Measurements from ENCODE around the gene WIZ.

Gene WIZ

DNA sequence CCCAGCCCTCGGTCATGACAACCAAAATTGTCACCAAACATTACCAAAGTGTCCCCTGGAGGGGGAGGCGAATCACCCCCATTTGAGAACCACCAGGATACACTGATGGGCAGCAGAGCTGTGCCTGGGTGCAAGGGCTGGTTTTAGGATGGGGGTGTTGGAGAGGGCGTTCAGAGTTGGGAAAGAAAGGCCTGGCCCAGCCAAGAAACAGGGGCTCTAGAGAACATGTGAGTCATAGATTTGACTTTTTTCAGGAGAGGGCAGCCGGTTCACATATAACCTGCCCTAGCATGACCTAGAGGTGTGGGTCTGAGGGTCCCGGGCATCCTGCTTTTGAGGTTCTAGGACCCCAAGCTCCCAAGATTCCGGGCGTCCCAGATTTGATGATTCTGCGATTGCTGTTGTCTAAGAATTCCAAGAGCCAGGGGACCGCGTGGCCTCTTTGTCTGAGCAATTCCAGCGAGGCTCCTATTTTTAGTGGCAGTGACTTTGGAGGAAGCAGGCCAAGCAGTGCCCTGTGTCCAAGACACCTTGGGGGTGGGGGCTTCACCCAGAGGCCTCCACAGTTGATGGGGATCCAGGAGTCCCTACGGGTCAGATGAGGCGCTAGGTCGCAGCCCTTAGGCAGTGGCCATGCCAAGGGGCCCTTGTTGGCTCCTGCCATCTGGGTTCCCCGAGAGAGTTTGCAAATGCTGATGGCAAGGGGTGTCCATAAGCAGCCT is 5.1 kb downstream of the WIZ start:
- Histone ChIP-seq H3K4me3 (ENCODE audit: insufficient read depth, low read depth, low read length, poor library complexity, severe bottlenecking) (no peak overlapping the region), H3K27me3 (replicated peaks; ENCODE audit: control insufficient read depth, insufficient read depth, low read length, poor library complexity, severe bottlenecking) (no peaks in the 10 kb centered on the region), H3K9me3 (ENCODE audit: control insufficient read depth, low read length) (no peaks in the 10 kb centered on the region), H3K27ac (ENCODE audit: insufficient read depth, low read length, poor library complexity, severe bottlenecking) (no peak overlapping the region), H3K4me1 (ENCODE audit: control insufficient read depth, insufficient read depth, low read length, poor library complexity, severe bottlenecking) (peaks cover 6% of the 10 kb centered on the region), H3K36me3 (ENCODE audit: control insufficient read depth, insufficient read depth, low read length) (no peaks in the 10 kb centered on the region)
- no peak for DNase-seq

DNA sequence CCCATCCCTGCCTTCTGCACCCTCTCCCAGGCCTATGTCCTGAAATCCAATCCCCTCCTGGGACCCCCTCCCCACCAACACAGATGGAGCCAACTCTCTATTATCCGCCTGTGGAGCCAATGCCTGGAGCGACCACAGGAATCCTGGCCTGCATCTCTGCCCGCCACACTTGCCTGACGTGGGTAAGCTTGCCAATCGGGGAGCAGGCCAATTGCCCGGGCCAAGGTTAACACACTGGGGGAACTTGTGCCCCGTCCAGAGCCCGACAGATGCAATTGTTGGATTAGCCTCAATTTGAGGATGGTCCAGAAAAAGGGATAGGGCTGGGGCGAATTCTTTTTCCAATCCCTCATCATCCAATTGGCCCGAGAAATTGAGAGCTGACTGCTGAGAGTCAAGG is 5.9 kb downstream of the WIZ start:
- peaks cover 1% of the 10 kb centered on the region for H3K4me1 ChIP-seq (ENCODE audit: control insufficient read depth, insufficient read depth, low read length, poor library complexity, severe bottlenecking)
- no peak overlapping the region for H3K27ac ChIP-seq (ENCODE audit: insufficient read depth, low read length, poor library complexity, severe bottlenecking)
- H3K27me3 ChIP-seq (replicated peaks; ENCODE audit: control insufficient read depth, insufficient read depth, low read length, poor library complexity, severe bottlenecking), result no peaks in the 10 kb centered on the region
- H3K36me3 ChIP-seq (ENCODE audit: control insufficient read depth, insufficient read depth, low read length), result no peaks in the 10 kb centered on the region
- no peak for DNase-seq
- no peak overlapping the region for H3K4me3 ChIP-seq (ENCODE audit: insufficient read depth, low read depth, low read length, poor library complexity, severe bottlenecking)
- H3K9me3 ChIP-seq (ENCODE audit: control insufficient read depth, low read length), result no peaks in the 10 kb centered on the region

DNA sequence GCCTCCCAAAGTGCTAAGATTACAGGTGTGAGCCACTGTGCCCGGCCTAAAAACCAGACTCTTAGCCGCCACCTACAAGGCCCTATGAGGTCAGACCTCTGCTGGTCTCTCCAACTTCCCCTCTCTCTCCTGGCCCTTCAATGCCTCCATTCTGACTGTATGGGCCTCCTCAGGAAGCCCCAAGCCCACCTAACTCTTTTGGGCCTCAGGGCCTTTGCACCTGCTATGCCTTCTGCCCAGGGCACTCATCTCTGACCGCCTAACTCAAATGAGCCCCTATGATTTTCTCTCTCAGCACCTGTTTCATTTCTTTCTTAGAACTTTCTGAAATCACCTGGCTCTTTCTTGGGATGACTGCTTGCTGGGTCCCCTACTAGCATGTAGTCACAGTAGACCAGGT is 6.4 kb downstream of the WIZ start:
- no peak for DNase-seq
- Histone ChIP-seq H3K9me3 (ENCODE audit: control insufficient read depth, low read length) (no peaks in the 10 kb centered on the region), H3K36me3 (ENCODE audit: control insufficient read depth, insufficient read depth, low read length) (no peaks in the 10 kb centered on the region), H3K4me3 (ENCODE audit: insufficient read depth, low read depth, low read length, poor library complexity, severe bottlenecking) (no peak overlapping the region), H3K4me1 (ENCODE audit: control insufficient read depth, insufficient read depth, low read length, poor library complexity, severe bottlenecking) (no peaks in the 10 kb centered on the region), H3K27ac (ENCODE audit: insufficient read depth, low read length, poor library complexity, severe bottlenecking) (no peak overlapping the region), H3K27me3 (replicated peaks; ENCODE audit: control insufficient read depth, insufficient read depth, low read length, poor library complexity, severe bottlenecking) (no peaks in the 10 kb centered on the region)

DNA sequence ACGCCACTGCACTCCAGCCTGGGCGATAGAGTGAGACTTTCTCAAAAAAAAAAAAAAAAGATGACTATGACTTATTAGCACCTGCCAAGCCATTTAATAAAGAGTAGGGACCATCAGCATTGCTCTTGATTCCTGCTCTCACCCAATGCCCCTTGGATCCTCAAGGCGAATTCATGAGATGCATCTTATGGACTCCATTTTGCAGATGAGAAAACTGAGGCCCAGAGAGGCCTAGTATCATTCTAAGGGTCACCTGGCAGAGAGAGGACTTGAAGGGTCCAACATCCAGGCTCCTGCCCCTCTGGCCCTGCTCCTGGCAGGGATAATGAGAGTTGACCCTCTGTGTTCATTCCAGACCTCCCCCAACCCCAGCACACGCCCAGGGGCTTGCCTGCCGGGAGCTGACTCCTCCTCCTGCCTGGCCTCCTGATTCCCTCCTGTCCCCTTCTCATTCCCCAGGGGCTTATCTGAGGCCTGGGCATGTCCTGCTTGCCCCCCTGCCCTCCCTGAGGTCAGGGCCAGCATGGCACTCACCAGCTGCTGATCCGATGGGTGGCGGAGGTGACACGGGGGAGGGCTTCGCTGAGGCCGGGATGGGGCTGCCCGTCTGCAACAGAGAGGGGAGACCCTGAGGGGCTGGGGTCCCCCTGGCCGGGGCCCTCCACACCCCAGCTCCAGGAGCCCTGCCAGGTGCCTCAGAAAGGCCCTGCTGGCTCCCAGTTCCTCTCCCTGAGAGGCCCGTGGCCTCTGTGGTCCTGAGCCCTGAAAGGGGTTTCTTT is 7.4 kb downstream of the WIZ start:
- Histone ChIP-seq H3K27me3 (replicated peaks; ENCODE audit: control insufficient read depth, insufficient read depth, low read length, poor library complexity, severe bottlenecking) (no peaks in the 10 kb centered on the region), H3K4me3 (ENCODE audit: insufficient read depth, low read depth, low read length, poor library complexity, severe bottlenecking) (no peak overlapping the region), H3K9me3 (ENCODE audit: control insufficient read depth, low read length) (no peaks in the 10 kb centered on the region), H3K36me3 (ENCODE audit: control insufficient read depth, insufficient read depth, low read length) (no peaks in the 10 kb centered on the region), H3K27ac (ENCODE audit: insufficient read depth, low read length, poor library complexity, severe bottlenecking) (no peak overlapping the region), H3K4me1 (ENCODE audit: control insufficient read depth, insufficient read depth, low read length, poor library complexity, severe bottlenecking) (no peaks in the 10 kb centered on the region)
- no peak for DNase-seq

DNA sequence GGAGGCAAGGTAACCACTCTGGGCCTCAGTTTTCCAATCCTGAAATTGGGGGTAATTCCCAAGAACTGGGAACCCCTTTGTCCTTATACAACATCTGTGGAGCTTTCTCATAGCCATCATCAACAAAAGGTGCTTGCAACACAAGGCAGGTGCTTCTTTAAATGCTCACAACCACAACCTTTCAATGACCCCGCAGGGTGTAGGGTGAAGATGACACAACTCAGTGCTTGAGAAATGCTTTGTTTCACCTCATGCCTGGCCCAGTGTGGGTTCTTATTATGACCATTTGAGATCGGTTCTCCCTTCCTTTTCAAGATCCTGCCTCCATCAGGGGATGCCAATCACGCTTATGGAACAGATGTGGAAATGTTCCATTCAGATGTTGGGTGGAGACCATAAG is 8.4 kb downstream of the WIZ start:
- Histone ChIP-seq H3K4me3 (ENCODE audit: insufficient read depth, low read depth, low read length, poor library complexity, severe bottlenecking) (no peak overlapping the region), H3K9me3 (ENCODE audit: control insufficient read depth, low read length) (no peaks in the 10 kb centered on the region), H3K27ac (ENCODE audit: insufficient read depth, low read length, poor library complexity, severe bottlenecking) (no peak overlapping the region), H3K4me1 (ENCODE audit: control insufficient read depth, insufficient read depth, low read length, poor library complexity, severe bottlenecking) (no peaks in the 10 kb centered on the region), H3K36me3 (ENCODE audit: control insufficient read depth, insufficient read depth, low read length) (no peaks in the 10 kb centered on the region), H3K27me3 (replicated peaks; ENCODE audit: control insufficient read depth, insufficient read depth, low read length, poor library complexity, severe bottlenecking) (no peaks in the 10 kb centered on the region)
- no peak for DNase-seq

DNA sequence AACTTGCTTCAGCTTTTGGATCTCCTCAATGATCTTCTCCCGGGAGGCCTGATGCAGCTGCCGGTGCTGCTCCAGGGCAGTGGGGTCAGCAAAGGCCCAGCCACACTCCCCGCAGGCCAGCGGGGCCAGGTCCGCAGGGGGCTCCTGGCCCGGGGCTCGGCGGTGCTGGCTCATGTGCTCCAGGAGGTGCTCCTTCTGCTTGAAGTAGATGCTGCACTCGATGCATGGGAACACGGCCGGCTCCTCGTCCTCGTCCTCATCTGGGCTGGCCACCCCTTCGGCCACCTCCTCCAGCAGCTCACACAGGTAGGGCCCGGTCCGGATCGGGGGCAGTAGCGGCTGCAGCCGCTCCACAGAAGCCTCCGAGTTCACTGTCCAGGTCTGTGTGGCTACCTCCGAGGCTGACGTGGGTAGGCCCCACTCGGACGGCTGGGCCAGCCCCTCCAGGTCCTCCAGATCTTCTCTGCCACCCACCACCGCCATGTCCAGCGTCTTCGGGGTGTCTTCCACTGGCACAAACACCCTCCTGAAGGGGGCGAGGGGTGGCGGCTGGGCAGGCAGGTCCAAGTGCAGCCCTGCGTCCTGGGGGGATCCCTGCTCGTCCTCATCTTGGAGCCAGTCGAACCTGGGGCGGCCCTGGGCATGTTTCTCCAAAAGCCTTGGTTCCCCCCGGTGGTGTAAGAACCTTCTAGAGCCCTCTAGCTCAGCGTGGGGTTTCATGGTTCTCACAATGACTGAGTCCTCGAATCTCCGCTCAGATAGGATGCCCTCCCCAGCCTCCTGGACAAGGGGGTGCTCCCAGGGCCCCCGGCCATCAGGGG is 9.7 kb downstream of the WIZ start:
- Histone ChIP-seq H3K4me3 (ENCODE audit: insufficient read depth, low read depth, low read length, poor library complexity, severe bottlenecking) (no peak overlapping the region), H3K27me3 (replicated peaks; ENCODE audit: control insufficient read depth, insufficient read depth, low read length, poor library complexity, severe bottlenecking) (no peaks in the 10 kb centered on the region), H3K9me3 (ENCODE audit: control insufficient read depth, low read length) (no peaks in the 10 kb centered on the region), H3K4me1 (ENCODE audit: control insufficient read depth, insufficient read depth, low read length, poor library complexity, severe bottlenecking) (no peaks in the 10 kb centered on the region), H3K27ac (ENCODE audit: insufficient read depth, low read length, poor library complexity, severe bottlenecking) (no peak overlapping the region), H3K36me3 (ENCODE audit: control insufficient read depth, insufficient read depth, low read length) (no peaks in the 10 kb centered on the region)
- DNase-seq, result no peak

DNA sequence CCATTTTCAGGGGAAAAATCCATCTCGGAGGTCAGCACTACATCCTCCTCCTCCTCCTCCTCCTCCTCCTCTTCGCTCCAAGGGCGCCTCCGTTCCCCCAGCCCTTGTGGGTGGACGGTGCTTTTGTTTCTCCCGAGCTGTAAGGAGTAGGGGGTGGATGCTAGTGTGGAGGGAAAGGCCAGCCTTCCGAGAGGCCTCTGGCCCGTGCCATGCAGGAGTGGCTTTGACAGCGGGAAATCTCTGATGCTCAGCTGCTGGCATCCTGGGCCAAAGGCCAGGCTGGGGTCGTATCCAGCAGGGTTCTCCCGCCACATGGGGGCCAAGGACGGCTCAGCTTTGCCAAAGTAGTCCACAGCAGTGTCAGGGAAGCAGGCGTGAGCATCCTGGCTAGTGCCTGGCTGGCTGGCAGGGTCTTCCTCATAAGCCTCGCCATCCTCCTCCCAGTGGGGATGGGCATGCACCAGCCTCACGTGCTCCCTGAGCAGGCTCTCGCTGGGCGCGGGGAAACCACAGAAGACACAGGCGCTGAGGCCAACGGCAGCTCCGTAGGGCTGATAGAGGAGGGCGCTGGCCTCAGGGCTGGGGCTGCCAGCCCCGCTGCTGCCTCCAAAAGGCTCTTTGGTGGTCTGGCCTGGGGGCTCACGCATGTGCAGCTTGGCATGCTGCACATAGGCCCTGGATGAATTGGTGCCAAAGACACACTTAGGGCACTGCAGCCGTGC is 10.5 kb downstream of the WIZ start:
- Histone ChIP-seq H3K27ac (ENCODE audit: insufficient read depth, low read length, poor library complexity, severe bottlenecking) (no peak overlapping the region), H3K9me3 (ENCODE audit: control insufficient read depth, low read length) (no peaks in the 10 kb centered on the region), H3K27me3 (replicated peaks; ENCODE audit: control insufficient read depth, insufficient read depth, low read length, poor library complexity, severe bottlenecking) (no peaks in the 10 kb centered on the region), H3K36me3 (ENCODE audit: control insufficient read depth, insufficient read depth, low read length) (no peaks in the 10 kb centered on the region), H3K4me1 (ENCODE audit: control insufficient read depth, insufficient read depth, low read length, poor library complexity, severe bottlenecking) (no peaks in the 10 kb centered on the region), H3K4me3 (ENCODE audit: insufficient read depth, low read depth, low read length, poor library complexity, severe bottlenecking) (no peak overlapping the region)
- DNase-seq, result no peak

DNA sequence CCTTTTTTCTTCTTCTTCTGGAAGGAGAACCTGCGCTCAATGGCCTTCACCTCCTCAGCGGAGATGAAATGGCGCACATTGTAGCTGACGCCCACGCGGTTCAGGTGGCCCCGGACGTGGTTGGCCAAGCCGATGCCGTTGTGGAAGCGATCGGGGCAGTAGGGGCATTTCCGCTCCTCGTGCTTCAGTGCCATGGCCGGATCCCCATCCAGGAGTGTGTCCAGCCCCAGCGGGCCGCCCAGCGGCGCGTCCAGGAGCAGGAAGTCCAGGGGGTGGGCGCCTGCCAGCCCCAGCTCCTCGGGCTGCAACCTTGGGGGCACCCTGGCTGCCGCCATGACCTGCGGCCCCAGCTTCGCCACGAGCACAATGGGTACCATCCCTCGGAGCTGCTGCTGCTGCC is 11.2 kb downstream of the WIZ start:
- H3K9me3 ChIP-seq (ENCODE audit: control insufficient read depth, low read length), result no peaks in the 10 kb centered on the region
- H3K36me3 ChIP-seq (ENCODE audit: control insufficient read depth, insufficient read depth, low read length), result no peaks in the 10 kb centered on the region
- H3K27me3 ChIP-seq (replicated peaks; ENCODE audit: control insufficient read depth, insufficient read depth, low read length, poor library complexity, severe bottlenecking), result no peaks in the 10 kb centered on the region
- no peaks in the 10 kb centered on the region for H3K4me1 ChIP-seq (ENCODE audit: control insufficient read depth, insufficient read depth, low read length, poor library complexity, severe bottlenecking)
- no peak overlapping the region for H3K4me3 ChIP-seq (ENCODE audit: insufficient read depth, low read depth, low read length, poor library complexity, severe bottlenecking)
- no peak overlapping the region for H3K27ac ChIP-seq (ENCODE audit: insufficient read depth, low read length, poor library complexity, severe bottlenecking)
- DNase-seq, result no peak

DNA sequence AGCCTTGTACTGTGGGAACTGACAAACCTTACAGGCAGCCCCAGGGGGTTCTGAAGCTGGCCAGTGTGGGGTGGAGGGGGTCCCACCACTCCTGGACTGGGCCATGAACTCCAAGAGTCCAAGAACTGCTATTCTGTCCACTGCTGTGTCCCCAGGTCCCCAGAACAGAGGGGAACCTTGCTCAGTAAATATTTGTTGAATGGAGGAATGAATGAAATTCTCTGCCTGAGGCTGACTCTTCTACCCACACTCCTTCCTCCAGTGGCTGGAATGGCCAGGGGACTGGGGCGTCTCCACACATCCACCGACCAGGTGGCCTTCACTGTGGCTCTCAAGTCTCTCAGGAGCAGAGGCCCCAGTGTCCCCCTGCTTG is 11.6 kb downstream of the WIZ start:
- DNase-seq, result no peak
- Histone ChIP-seq H3K4me3 (ENCODE audit: insufficient read depth, low read depth, low read length, poor library complexity, severe bottlenecking) (no peak overlapping the region), H3K4me1 (ENCODE audit: control insufficient read depth, insufficient read depth, low read length, poor library complexity, severe bottlenecking) (peaks cover 4% of the 10 kb centered on the region), H3K36me3 (ENCODE audit: control insufficient read depth, insufficient read depth, low read length) (no peaks in the 10 kb centered on the region), H3K27ac (ENCODE audit: insufficient read depth, low read length, poor library complexity, severe bottlenecking) (no peak overlapping the region), H3K27me3 (replicated peaks; ENCODE audit: control insufficient read depth, insufficient read depth, low read length, poor library complexity, severe bottlenecking) (no peaks in the 10 kb centered on the region), H3K9me3 (ENCODE audit: control insufficient read depth, low read length) (no peaks in the 10 kb centered on the region)

All from effector memory CD4-positive, alpha-beta T cell (primary cell).